CD8-positive, alpha-beta memory T cell (primary cell): ENCODE results near the gene MEGF6. TPM values are rescaled to one million over a fixed set of nuclear protein-coding genes. Genes with fewer than 3 reads are reported as not detected.

ENCODE experiments used
- CTCF ChIA-PET: fragments of 350-600 bp; sonication (Branson Sonifier 250); formaldehyde crosslinking; loops from one replicate; lab custom pipeline; 2021; ENCODE audit warnings: antibody characterized with exemption; lab: Charles Lee
- POLR2A ChIA-PET: fragments of 350-600 bp; sonication (Branson Sonifier 250); formaldehyde crosslinking; loops from one replicate; lab custom pipeline; 2021; ENCODE audit warnings: antibody characterized with exemption; lab: Charles Lee
- DNase-seq, 5 donors: peaks; one replicate each; pipeline versions ENCODE4 v3.0.0 to v3.0.0-alpha.2; 2020 to 2022; ENCODE audit warnings: mixed read lengths in 1 of 5
- H3K27ac ChIP-seq: one replicate; pipeline ENCODE4 v1.7.0; 2013; ENCODE audit warnings: low read depth, mild to moderate bottlenecking, low read length, moderate library complexity
- H3K27me3 ChIP-seq: 2 replicates; pipeline ENCODE4 v1.7.0; 2013; ENCODE audit warnings: low read length, mild to moderate bottlenecking; ENCODE audit not compliant: insufficient read depth, poor library complexity, severe bottlenecking
- H3K36me3 ChIP-seq: 2 replicates; pipeline ENCODE4 v1.7.0; 2013; ENCODE audit warnings: mild to moderate bottlenecking, low read length, moderate library complexity; ENCODE audit not compliant: insufficient read depth
- H3K4me1 ChIP-seq: 2 replicates; pipeline ENCODE4 v1.7.0; 2013; ENCODE audit warnings: mild to moderate bottlenecking, low read length, moderate library complexity; ENCODE audit not compliant: insufficient read depth
- H3K4me3 ChIP-seq: 2 replicates; pipeline ENCODE4 v1.7.0; 2013; ENCODE audit warnings: mild to moderate bottlenecking, low read length
- H3K9me3 ChIP-seq: 2 replicates; pipeline ENCODE4 v1.7.0; 2013; ENCODE audit warnings: mild to moderate bottlenecking, low read length
- H3K27ac Mint-ChIP-seq, 8 donors: one replicate each; pipeline ENCODE4 v1.8.0; 2020 to 2021; ENCODE audit warnings: mixed read lengths in 8 of 8, mild to moderate bottlenecking in 6 of 8, inconsistent platforms in 3 of 8, moderate library complexity in 3 of 8
- H3K27me3 Mint-ChIP-seq, 2 donors: one replicate each; pipeline ENCODE4 v1.8.0; 2020 to 2021; ENCODE audit warnings: mixed read lengths in 2 of 2, mild to moderate bottlenecking in 1 of 2, moderate library complexity in 1 of 2
- H3K36me3 Mint-ChIP-seq, 3 donors: one replicate each; pipeline ENCODE4 v1.8.0; 2020 to 2021; ENCODE audit warnings: mixed read lengths in 3 of 3, inconsistent platforms in 1 of 3, mild to moderate bottlenecking in 1 of 3
- H3K4me1 Mint-ChIP-seq, 3 donors: one replicate each; pipeline ENCODE4 v1.8.0; 2020 to 2021; ENCODE audit warnings: mixed read lengths in 3 of 3, inconsistent platforms in 1 of 3, mild to moderate bottlenecking in 1 of 3
- H3K4me3 Mint-ChIP-seq, 7 donors: one replicate each; pipeline ENCODE4 v1.8.0; 2020 to 2021; ENCODE audit warnings: mixed read lengths in 7 of 7, mild to moderate bottlenecking in 6 of 7, moderate library complexity in 4 of 7, inconsistent platforms in 2 of 7
- H3K9me3 Mint-ChIP-seq, 5 donors: one replicate each; pipeline ENCODE4 v1.8.0; 2020 to 2022; ENCODE audit warnings: mixed read lengths in 5 of 5, mild to moderate bottlenecking in 3 of 5, moderate library complexity in 2 of 5, inconsistent platforms in 1 of 5
- polyA plus RNA-seq: library from polyadenylated mRNA; unstranded; fragments of 300-500 nt; fragmentation: Illumina TruSeq; gene quantifications from one replicate; pipeline ENCODE4 v1.2.3, GENCODE V29; 2021
- total RNA-seq, 2 experiments: library from RNA; stranded (reverse); gene quantifications; one replicate each; pipeline ENCODE4 v1.2.3, GENCODE V29; 2021

The MEGF6 gene
- total and polyA plus RNA-seq, 3 experiments from 2014 or later: 3.4 to 12.0 (median 10.8) TPM

DNA sequence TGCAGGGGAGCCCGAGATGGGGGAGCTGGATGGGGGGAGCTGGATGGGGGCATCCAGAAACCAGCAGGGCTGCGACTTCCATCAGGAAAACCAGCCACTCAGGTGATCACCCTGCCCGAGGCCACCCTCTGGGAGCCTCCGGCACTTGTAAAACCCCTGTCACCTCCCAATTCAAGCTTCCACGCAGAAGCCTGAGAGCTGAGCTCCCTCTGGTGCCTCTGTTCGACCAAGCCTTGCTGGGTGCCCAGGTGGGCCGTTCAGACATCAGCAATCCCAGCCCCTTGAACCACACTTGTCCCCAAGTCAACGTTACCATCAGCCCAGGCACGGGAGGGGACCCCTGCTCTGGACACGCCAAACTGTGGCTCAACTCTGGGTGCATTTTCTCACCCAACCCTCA, 59.6 kb downstream of the MEGF6 start:
- H3K4me3 ChIP-seq: no peak overlapping the region
- Mint-ChIP-seq H3K4me3 (no peak overlapping the region), H3K9me3 (no peaks in the 10 kb centered on the region), H3K36me3 (no peaks in the 10 kb centered on the region), H3K27ac (no peak overlapping the region), H3K4me1 (no peaks in the 10 kb centered on the region), H3K27me3 (no peaks in the 10 kb centered on the region)
- POLR2A ChIA-PET: no interaction called here
- no peaks in the 10 kb centered on the region for H3K27me3 ChIP-seq
- no peaks in the 10 kb centered on the region for H3K4me1 ChIP-seq
- H3K27ac ChIP-seq: no peak overlapping the region
- DNase-seq: no peak
- no peaks in the 10 kb centered on the region for H3K9me3 ChIP-seq
- CTCF ChIA-PET: no interaction called here
- H3K36me3 ChIP-seq: no peaks in the 10 kb centered on the region

DNA sequence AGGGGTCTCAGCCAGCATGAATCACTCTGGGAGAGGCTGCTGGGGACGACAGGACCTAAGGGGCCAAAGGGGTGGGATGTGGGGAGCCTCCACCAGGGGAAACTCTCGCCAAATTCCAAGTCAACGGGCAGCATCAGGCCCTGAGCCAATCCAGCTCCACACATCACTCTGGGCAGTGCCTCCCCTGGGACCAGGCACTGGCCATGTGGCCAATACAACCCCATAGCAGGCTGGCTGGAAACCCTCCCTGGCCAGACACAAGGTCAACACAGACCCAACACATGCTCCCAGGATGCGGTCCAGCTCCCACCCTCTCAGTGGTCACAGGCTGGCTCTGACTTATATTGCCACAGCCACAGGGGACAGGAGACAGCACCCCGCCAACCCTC, 60.0 kb downstream of the MEGF6 start:
- ChIA-PET POLR2A (no interaction called here), CTCF (no interaction called here)
- H3K27ac ChIP-seq: no peak overlapping the region
- Mint-ChIP-seq H3K9me3 (no peaks in the 10 kb centered on the region), H3K27ac (no peak overlapping the region), H3K4me3 (no peak overlapping the region), H3K36me3 (no peaks in the 10 kb centered on the region), H3K4me1 (no peaks in the 10 kb centered on the region), H3K27me3 (no peaks in the 10 kb centered on the region)
- DNase-seq: no peak
- no peaks in the 10 kb centered on the region for H3K27me3 ChIP-seq
- H3K9me3 ChIP-seq: no peaks in the 10 kb centered on the region
- no peak overlapping the region for H3K4me3 ChIP-seq
- H3K36me3 ChIP-seq: no peaks in the 10 kb centered on the region
- H3K4me1 ChIP-seq: no peaks in the 10 kb centered on the region

DNA sequence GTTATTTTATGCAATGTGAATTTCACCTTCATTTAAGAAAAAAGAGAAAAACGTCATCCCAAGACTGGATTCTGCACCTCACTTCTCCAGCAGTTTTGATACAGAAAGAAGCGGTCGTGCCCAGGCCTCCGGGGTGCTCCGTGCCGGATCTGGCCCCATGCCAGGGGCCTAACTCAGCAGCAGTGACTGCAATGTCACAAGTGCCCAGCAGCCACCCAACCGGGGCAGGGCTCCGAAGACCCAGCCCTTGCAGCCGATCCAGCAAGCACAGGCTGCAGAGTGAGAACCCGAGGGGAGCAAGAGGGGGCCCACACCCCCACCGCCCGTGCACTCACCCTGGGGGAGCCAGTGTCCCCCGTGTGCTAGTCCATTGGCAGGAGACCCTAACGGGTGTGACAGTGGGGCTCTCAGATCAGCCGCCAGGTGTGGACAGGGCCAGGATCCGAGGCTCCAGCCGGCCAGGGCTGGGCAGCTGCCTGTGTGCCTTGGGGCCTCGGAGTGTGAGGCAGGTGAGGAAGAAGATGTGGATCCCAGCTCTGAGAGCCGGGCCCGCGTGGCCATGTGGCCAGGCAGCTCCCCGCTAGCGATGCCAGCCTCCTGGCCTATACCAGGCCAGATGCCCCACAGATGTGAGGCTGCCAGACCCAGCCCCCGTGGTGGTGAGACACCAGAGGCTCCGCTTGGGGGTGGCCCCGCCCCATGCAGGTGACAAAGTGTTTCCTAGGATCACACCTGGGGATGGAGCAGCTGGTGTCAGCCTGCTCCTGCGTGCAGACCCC, 60.6 kb downstream of the MEGF6 start:
- H3K4me1 Mint-ChIP-seq: no peaks in the 10 kb centered on the region
- Histone ChIP-seq H3K27me3 (no peaks in the 10 kb centered on the region), H3K4me3 (no peak overlapping the region), H3K27ac (no peak overlapping the region), H3K36me3 (no peaks in the 10 kb centered on the region), H3K4me1 (no peaks in the 10 kb centered on the region), H3K9me3 (no peaks in the 10 kb centered on the region)
- ChIA-PET CTCF (no interaction called here), POLR2A (no interaction called here)
- no peak overlapping the region for H3K27ac Mint-ChIP-seq
- no peaks in the 10 kb centered on the region for H3K27me3 Mint-ChIP-seq
- H3K4me3 Mint-ChIP-seq: no peak overlapping the region
- H3K9me3 Mint-ChIP-seq: no peaks in the 10 kb centered on the region
- no peak for DNase-seq
- H3K36me3 Mint-ChIP-seq: no peaks in the 10 kb centered on the region

DNA sequence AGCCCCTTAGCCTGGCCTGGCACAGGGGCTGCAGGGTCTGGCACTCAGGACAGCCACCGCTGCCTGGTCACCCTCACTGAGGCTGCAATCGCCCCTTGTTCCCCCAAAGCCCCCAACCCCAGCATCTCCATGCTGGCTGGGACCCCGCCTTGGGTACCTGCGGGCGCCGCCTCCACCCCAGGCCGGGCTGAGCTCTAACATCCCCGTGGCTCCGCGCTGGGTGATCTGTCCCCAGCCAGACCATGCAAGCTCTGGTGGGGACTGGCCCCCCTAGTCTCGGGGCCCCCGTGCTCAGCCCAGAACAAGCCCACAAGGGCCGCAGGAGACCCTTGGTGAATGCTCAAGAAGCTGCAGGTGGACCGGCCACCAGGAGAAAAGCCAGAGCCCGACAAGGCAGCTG, 62.4 kb downstream of the MEGF6 start:
- H3K27ac Mint-ChIP-seq: no peak overlapping the region
- no peaks in the 10 kb centered on the region for H3K9me3 Mint-ChIP-seq
- no peaks in the 10 kb centered on the region for H3K36me3 Mint-ChIP-seq
- Histone ChIP-seq H3K27ac (no peak overlapping the region), H3K36me3 (no peaks in the 10 kb centered on the region), H3K9me3 (no peaks in the 10 kb centered on the region), H3K27me3 (no peaks in the 10 kb centered on the region), H3K4me1 (no peaks in the 10 kb centered on the region), H3K4me3 (no peak overlapping the region)
- no peaks in the 10 kb centered on the region for H3K27me3 Mint-ChIP-seq
- no peaks in the 10 kb centered on the region for H3K4me1 Mint-ChIP-seq
- POLR2A ChIA-PET: no interaction called here
- CTCF ChIA-PET: no interaction called here
- H3K4me3 Mint-ChIP-seq: no peak overlapping the region
- no peak for DNase-seq

DNA sequence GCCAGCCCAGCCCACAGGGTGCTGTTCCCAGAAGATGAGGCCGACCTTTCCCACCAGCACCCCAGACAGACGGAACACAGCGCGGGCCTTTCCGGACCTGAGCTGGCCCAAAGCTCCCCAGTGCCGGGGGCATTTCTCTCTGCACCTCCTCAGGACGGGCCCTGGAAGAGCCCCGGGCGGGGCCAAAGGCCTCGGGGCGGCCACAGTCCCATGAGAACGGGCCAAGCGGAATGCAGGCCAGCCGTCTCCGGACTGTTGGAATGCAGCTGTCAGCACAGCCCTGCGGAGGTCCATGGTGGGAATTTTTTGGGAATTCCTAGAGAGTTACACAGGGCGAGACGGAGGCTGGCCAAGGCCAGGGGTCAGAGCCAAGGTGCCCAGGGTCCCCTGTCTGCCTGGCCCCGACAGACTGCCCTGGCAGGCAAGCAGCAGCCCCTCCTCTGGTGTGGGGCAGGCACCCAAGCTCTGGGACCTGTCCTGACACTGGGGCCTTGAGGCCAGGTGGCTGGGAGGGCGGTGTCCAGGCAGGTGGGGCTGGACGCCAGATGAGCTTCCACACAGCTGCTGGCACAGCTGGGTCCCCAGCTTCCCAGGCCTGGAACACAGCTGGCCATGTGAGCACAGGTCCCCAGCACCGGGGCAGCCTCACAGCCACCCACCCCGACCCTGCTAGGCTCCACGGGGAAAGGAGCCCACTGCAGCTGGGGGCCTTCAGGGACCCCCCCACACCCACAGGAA, 63.0 kb downstream of the MEGF6 start:
- Mint-ChIP-seq H3K27me3 (no peaks in the 10 kb centered on the region), H3K27ac (no peak overlapping the region), H3K4me1 (no peaks in the 10 kb centered on the region), H3K9me3 (no peaks in the 10 kb centered on the region), H3K4me3 (no peak overlapping the region), H3K36me3 (no peaks in the 10 kb centered on the region)
- Histone ChIP-seq H3K4me1 (no peaks in the 10 kb centered on the region), H3K27me3 (no peaks in the 10 kb centered on the region), H3K27ac (no peak overlapping the region), H3K4me3 (no peak overlapping the region), H3K9me3 (no peaks in the 10 kb centered on the region), H3K36me3 (no peaks in the 10 kb centered on the region)
- ChIA-PET CTCF (no interaction called here), POLR2A (no interaction called here)
- no peak for DNase-seq

DNA sequence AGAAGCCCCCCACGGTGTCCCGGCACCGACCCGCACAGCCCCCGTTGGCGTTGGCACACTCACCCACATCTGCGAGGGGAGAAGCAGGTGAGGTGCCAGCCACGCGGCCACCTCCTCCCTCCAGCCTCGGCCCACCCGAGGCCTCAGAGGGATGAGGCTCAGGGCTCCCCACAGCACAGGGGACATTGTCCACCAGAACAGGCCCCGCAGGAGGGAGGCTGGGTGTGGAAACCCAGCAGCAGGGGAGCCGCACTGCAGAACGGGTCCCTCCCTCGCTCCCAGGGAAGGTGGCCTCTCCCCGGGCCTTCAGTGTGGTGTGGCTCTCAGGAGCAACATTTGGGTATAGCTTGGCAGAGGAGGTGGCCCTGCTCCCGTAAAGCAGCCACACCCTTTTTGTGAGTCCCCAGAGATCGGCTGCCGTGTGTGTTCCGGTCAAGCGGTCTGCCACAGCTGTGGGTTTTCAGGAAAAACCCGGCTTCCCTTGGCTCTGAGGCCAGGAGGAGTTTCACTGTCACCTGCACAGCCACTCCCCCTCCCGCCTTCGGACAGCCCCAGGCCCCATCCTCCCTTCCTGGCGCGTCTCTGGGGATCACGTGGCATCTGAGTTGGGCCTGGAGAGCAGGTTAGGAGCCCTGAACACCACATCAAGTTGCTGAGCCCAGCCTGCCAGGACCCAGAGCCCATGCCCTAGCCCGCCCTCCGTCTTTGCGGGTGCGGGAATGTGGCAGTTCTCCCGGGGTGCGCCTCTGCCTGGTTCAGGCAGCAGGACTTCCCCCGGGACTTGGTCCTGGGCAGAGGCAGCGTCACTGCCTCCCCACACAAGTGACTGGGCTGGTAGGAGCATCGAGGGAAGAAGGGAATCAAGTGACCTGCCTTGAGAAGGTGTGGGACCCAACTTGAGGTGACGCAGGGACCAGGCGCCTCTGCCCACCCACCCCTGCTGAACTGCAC, 64.0 kb downstream of the MEGF6 start:
- Histone ChIP-seq H3K27me3 (no peaks in the 10 kb centered on the region), H3K9me3 (no peaks in the 10 kb centered on the region), H3K36me3 (no peaks in the 10 kb centered on the region), H3K4me3 (no peak overlapping the region), H3K27ac (no peak overlapping the region), H3K4me1 (no peaks in the 10 kb centered on the region)
- H3K27ac Mint-ChIP-seq: no peak overlapping the region
- no peak overlapping the region for H3K4me3 Mint-ChIP-seq
- H3K4me1 Mint-ChIP-seq: no peaks in the 10 kb centered on the region
- H3K27me3 Mint-ChIP-seq: no peaks in the 10 kb centered on the region
- no peaks in the 10 kb centered on the region for H3K9me3 Mint-ChIP-seq
- DNase-seq: no peak
- no peaks in the 10 kb centered on the region for H3K36me3 Mint-ChIP-seq
- ChIA-PET CTCF (no interaction called here), POLR2A (no interaction called here)

DNA sequence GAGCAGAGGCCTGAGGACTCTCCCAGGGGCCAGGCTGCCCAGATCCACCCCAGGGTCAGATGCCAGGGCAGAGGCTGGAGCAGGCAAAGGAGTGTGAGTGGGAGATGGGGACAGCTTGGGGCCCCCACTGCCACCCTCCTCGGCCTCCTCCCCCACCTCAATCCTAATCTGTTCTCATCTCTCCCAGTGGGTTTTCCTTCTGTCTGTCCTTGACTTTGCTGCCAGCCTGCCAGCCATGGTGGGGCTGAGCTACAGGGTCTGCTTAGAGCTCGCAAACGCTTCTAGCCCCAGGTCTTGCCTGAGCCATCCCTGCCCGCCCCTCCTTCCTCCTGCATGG, 65.3 kb downstream of the MEGF6 start:
- no peaks in the 10 kb centered on the region for H3K36me3 Mint-ChIP-seq
- DNase-seq: no peak
- no peaks in the 10 kb centered on the region for H3K9me3 Mint-ChIP-seq
- Histone ChIP-seq H3K36me3 (no peaks in the 10 kb centered on the region), H3K27me3 (no peaks in the 10 kb centered on the region), H3K27ac (no peak overlapping the region), H3K4me3 (no peak overlapping the region), H3K9me3 (no peaks in the 10 kb centered on the region), H3K4me1 (no peaks in the 10 kb centered on the region)
- no peaks in the 10 kb centered on the region for H3K27me3 Mint-ChIP-seq
- H3K27ac Mint-ChIP-seq: no peak overlapping the region
- H3K4me1 Mint-ChIP-seq: no peaks in the 10 kb centered on the region
- POLR2A ChIA-PET: no interaction called here
- CTCF ChIA-PET: no interaction called here
- H3K4me3 Mint-ChIP-seq: no peak overlapping the region
